ENCODE measurements around the gene PARD6A. TPM values are rescaled to one million over a fixed set of nuclear protein-coding genes. Genes with fewer than 3 reads are reported as not detected.

The PARD6A gene, protein sequence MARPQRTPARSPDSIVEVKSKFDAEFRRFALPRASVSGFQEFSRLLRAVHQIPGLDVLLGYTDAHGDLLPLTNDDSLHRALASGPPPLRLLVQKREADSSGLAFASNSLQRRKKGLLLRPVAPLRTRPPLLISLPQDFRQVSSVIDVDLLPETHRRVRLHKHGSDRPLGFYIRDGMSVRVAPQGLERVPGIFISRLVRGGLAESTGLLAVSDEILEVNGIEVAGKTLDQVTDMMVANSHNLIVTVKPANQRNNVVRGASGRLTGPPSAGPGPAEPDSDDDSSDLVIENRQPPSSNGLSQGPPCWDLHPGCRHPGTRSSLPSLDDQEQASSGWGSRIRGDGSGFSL
- 4.6 TPM for polyA plus RNA-seq (2013)

DNA sequence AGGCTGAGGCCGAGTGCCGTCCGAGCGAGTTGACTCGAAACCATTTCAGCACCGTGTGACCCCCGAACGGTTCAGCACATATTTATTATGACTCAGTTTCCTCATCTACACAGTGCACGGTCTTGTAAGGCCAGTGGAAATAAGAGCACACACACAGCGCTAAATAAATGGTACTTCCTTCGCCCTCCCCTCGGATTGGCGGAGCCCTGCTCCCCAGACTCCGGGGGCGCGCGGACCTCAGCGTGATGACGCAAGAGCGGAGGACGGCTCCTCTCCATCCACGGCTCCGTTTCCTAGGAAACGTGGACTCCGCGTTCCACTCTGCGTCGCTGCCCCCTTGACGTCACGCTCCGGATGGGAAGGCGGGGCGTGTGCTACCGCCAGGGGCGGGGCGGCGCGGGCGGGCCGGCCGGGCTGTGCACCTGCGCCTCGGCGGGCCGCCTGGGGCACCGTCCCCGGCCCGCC is at the start of gene PARD6A:
PARD6A (plus strand) TSS at position 397 of the 465 bp plus-strand sequence. CDS start 79 bp downstream, outside the sequence.
- ChIA-PET POLR2A (interaction anchor here (1.0 kb wide), 1 partner anchor 15 kb away, joined by 3 read pairs; no protein-coding TSS in a partner anchor), CTCF (interaction anchor here (1.0 to 4.5 kb wide), 4 partner anchors 10 to 114 kb away, joined by 4 to 46 read pairs (median 7); partner anchors contain the start of gene CARMIL2)
- Histone ChIP-seq H3K27me3 (replicated peaks in 2 of 5; ENCODE audit: control insufficient read depth in 4 of 5, insufficient read depth in 5 of 5, low read length in 4 of 5) (no peaks in the 10 kb centered on the region), H3K9me3 (ENCODE audit: control extremely low read depth in 1 of 5, control insufficient read depth in 4 of 5, insufficient read depth in 2 of 5, low read depth in 1 of 5, low read length in 4 of 5) (no peaks in the 10 kb centered on the region), H3K4me3 (ENCODE audit: control insufficient read depth in 1 of 7, extremely low read depth in 1 of 7, insufficient read depth in 4 of 7, low read depth in 2 of 7, low read length in 6 of 7) (peak within 1 kb of the TSS; percentile 77 to 99 (median 92)), H3K4me1 (ENCODE audit: control extremely low read depth in 1 of 4, control insufficient read depth in 4 of 4, insufficient read depth in 4 of 4, low read length in 3 of 4) (peaks cover under 1 to 30% (median 23%) of the 10 kb centered on the region in 4 experiments), H3K36me3 (ENCODE audit: control insufficient read depth in 4 of 4, insufficient read depth in 4 of 4, low read length in 3 of 4) (peaks cover 5 to 47% (median 36%) of the 10 kb centered on the region in 4 experiments), H3K27ac (ENCODE audit: insufficient read depth in 1 of 2, low read depth in 1 of 2, low read length in 2 of 2, poor library complexity in 1 of 2, severe bottlenecking in 2 of 2) (peak within 1 kb of the TSS; percentile 66 to 90)
- peak; percentile 97 to 98 (median 97) for DNase-seq
- WGBS (ENCODE audit: insufficient coverage): 0% methylated on average over 34 of the region's 48 CpGs

DNA sequence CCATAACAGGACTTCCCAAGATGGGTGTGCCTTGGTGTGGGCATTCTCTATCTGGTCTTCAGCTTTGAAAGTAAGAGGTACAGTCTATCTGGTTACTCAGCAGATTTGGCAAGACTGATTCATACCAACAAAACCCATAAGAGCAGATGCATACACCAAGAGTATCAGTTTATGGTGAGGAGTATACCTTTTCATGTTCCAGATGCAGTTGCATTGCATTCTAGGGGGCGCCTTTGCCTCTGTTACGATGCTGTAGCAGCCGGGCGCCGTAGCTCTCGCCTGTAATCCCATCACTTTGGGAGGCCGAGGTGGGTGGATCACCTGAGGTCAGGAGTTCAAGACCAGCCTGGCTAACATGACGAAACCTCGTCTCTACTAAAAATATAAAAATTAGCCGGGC is 47.0 kb upstream of the PARD6A start:
- CTCF ChIA-PET: interaction anchor here (0.5 to 2.6 kb wide), 7 partner anchors 14 to 93 kb away, joined by 3 to 13 read pairs (median 5); partner anchors contain the start of gene CARMIL2

DNA sequence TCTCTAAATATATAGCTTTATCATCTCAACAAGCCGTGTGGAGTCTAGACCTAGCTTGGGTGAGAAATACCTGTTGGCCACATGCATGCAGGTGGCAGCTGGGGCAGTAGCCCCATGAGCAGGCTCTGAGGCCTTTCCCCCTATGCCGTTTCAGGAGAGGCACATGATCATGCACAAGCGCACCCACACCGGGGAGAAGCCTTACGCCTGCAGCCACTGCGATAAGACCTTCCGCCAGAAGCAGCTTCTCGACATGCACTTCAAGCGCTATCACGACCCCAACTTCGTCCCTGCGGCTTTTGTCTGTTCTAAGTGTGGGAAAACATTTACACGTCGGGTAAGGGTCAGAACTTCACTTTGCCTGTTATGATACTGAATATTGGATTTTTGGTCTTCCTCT is 32.5 kb upstream of the PARD6A start:
- 99% methylated on average over 13 of the region's 14 CpGs for WGBS (ENCODE audit: insufficient coverage)
- no peak overlapping the region for H3K27ac ChIP-seq (ENCODE audit: insufficient read depth in 1 of 2, low read depth in 1 of 2, low read length in 2 of 2, poor library complexity in 1 of 2, severe bottlenecking in 2 of 2)
- DNase-seq: no peak
- peaks cover 25 to 80% (median 52%) of the 10 kb centered on the region in 4 experiments for H3K36me3 ChIP-seq (ENCODE audit: control insufficient read depth in 4 of 4, insufficient read depth in 4 of 4, low read length in 3 of 4)
- H3K27me3 ChIP-seq (replicated peaks in 2 of 5; ENCODE audit: control insufficient read depth in 4 of 5, insufficient read depth in 5 of 5, low read length in 4 of 5): no peaks in the 10 kb centered on the region
- POLR2A ChIA-PET: interaction anchor here (0.6 kb wide), 1 partner anchor 27 kb away, joined by 4 read pairs; no protein-coding TSS in a partner anchor
- no peaks in the 10 kb centered on the region for H3K4me1 ChIP-seq (ENCODE audit: control extremely low read depth in 1 of 4, control insufficient read depth in 4 of 4, insufficient read depth in 4 of 4, low read length in 3 of 4)
- H3K9me3 ChIP-seq (ENCODE audit: control extremely low read depth in 1 of 5, control insufficient read depth in 4 of 5, insufficient read depth in 2 of 5, low read depth in 1 of 5, low read length in 4 of 5): no peaks in the 10 kb centered on the region
- CTCF ChIA-PET: interaction anchor here (2.3 kb wide), 1 partner anchor 16 kb away, joined by 8 read pairs; the partner anchor contains the start of gene CARMIL2
- no peak overlapping the region for H3K4me3 ChIP-seq (ENCODE audit: control insufficient read depth in 1 of 7, extremely low read depth in 1 of 7, insufficient read depth in 4 of 7, low read depth in 2 of 7, low read length in 6 of 7)

More for the DNA sequence above, 47.0 kb upstream of the PARD6A start:
- peaks cover 18 to 68% (median 49%) of the 10 kb centered on the region in 4 experiments for H3K36me3 ChIP-seq (ENCODE audit: control insufficient read depth in 4 of 4, insufficient read depth in 4 of 4, low read length in 3 of 4)
- peak; percentile 11 to 23 (median 22) for DNase-seq
- H3K27me3 ChIP-seq (replicated peaks in 2 of 5; ENCODE audit: control insufficient read depth in 4 of 5, insufficient read depth in 5 of 5, low read length in 4 of 5): no peaks in the 10 kb centered on the region
- no peak overlapping the region for H3K27ac ChIP-seq (ENCODE audit: insufficient read depth in 1 of 2, low read depth in 1 of 2, low read length in 2 of 2, poor library complexity in 1 of 2, severe bottlenecking in 2 of 2)
- no peaks in the 10 kb centered on the region for H3K4me1 ChIP-seq (ENCODE audit: control extremely low read depth in 1 of 4, control insufficient read depth in 4 of 4, insufficient read depth in 4 of 4, low read length in 3 of 4)
- no peaks in the 10 kb centered on the region for H3K9me3 ChIP-seq (ENCODE audit: control extremely low read depth in 1 of 5, control insufficient read depth in 4 of 5, insufficient read depth in 2 of 5, low read depth in 1 of 5, low read length in 4 of 5)
- no peak overlapping the region for H3K4me3 ChIP-seq (ENCODE audit: control insufficient read depth in 1 of 7, extremely low read depth in 1 of 7, insufficient read depth in 4 of 7, low read depth in 2 of 7, low read length in 6 of 7)
- POLR2A ChIA-PET: no interaction called here
- whole genome bisulfite sequencing (ENCODE audit: insufficient coverage): 100% methylated on average over 10 of the region's 10 CpGs

DNA sequence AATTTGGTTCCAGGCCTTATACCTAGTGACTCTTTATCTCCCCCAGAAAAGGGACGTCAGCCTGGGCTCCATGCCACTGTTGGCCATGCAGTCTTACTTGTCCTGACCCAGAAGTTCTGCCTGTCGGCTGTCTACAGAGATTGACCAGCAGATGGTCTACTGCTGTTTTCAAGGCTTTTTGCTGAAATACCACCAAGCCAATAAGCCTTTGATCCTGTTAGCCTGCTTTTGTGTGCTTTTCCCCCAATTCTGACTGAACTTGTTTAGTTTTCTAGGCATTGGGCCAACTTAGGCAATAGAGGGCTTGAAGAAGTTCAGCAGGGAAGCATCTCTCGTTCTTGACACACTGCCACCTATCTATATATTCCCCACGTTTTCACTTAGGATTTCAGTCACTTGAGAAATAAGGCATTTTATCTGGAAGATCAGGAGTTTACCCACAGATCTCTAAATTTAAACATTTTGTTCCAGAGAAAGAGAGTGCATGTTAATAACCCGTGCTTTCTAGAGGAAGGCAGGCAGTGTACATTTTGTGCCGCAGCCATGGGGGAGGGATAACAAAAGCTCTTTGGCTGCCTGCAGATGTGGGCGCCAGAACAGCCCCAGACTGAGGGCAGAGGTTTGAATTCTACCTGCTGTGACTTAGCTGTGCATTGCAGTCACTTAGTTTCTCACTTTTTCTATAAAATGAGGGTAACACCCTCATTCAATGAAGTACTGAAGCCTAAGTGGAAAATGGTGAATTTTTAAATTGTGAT is 28.2 kb upstream of the PARD6A start:
- WGBS (ENCODE audit: insufficient coverage): 98% methylated on average over 5 of the region's 7 CpGs
- Histone ChIP-seq H3K27me3 (replicated peaks in 2 of 5; ENCODE audit: control insufficient read depth in 4 of 5, insufficient read depth in 5 of 5, low read length in 4 of 5) (no peaks in the 10 kb centered on the region), H3K36me3 (ENCODE audit: control insufficient read depth in 4 of 4, insufficient read depth in 4 of 4, low read length in 3 of 4) (peaks cover 21 to 78% (median 52%) of the 10 kb centered on the region in 4 experiments), H3K27ac (ENCODE audit: insufficient read depth in 1 of 2, low read depth in 1 of 2, low read length in 2 of 2, poor library complexity in 1 of 2, severe bottlenecking in 2 of 2) (no peak overlapping the region), H3K4me3 (ENCODE audit: control insufficient read depth in 1 of 7, extremely low read depth in 1 of 7, insufficient read depth in 4 of 7, low read depth in 2 of 7, low read length in 6 of 7) (no peak overlapping the region), H3K9me3 (ENCODE audit: control extremely low read depth in 1 of 5, control insufficient read depth in 4 of 5, insufficient read depth in 2 of 5, low read depth in 1 of 5, low read length in 4 of 5) (no peaks in the 10 kb centered on the region), H3K4me1 (ENCODE audit: control extremely low read depth in 1 of 4, control insufficient read depth in 4 of 4, insufficient read depth in 4 of 4, low read length in 3 of 4) (no peaks in the 10 kb centered on the region)
- ChIA-PET POLR2A (no interaction called here), CTCF (interaction anchor here (0.7 to 3.4 kb wide), 7 partner anchors 7 to 112 kb away, joined by 3 to 27 read pairs (median 4); partner anchors contain the start of genes CARMIL2 and RIPOR1)
- no peak for DNase-seq

DNA sequence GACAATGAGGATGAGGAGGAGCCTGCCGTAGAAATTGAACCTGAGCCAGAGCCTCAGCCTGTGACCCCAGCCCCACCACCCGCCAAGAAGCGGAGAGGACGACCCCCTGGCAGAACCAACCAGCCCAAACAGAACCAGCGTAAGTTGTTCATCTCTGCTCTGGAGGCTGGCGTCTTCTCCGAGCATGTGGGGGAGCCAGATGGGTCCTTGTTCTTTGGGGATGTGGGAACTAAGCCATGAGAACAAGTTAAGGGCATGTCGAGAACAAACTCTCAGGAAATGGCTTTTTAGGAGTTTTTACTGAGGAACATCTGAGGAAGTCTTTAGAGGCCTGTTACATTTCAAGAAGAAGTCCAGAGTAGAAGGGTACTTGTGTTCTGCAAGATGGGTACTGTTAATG is 24.0 kb upstream of the PARD6A start:
- no peaks in the 10 kb centered on the region for H3K9me3 ChIP-seq (ENCODE audit: control extremely low read depth in 1 of 5, control insufficient read depth in 4 of 5, insufficient read depth in 2 of 5, low read depth in 1 of 5, low read length in 4 of 5)
- ChIA-PET POLR2A (no interaction called here), CTCF (interaction anchor here (1.8 to 2.7 kb wide), 2 partner anchors 19 to 116 kb away, joined by 4 to 16 read pairs; no protein-coding TSS in a partner anchor)
- H3K27ac ChIP-seq (ENCODE audit: insufficient read depth in 1 of 2, low read depth in 1 of 2, low read length in 2 of 2, poor library complexity in 1 of 2, severe bottlenecking in 2 of 2): no peak overlapping the region
- H3K27me3 ChIP-seq (replicated peaks in 2 of 5; ENCODE audit: control insufficient read depth in 4 of 5, insufficient read depth in 5 of 5, low read length in 4 of 5): no peaks in the 10 kb centered on the region
- no peak overlapping the region for H3K4me3 ChIP-seq (ENCODE audit: control insufficient read depth in 1 of 7, extremely low read depth in 1 of 7, insufficient read depth in 4 of 7, low read depth in 2 of 7, low read length in 6 of 7)
- H3K4me1 ChIP-seq (ENCODE audit: control extremely low read depth in 1 of 4, control insufficient read depth in 4 of 4, insufficient read depth in 4 of 4, low read length in 3 of 4): no peaks in the 10 kb centered on the region
- DNase-seq: no peak
- 98% methylated on average over 7 of the region's 8 CpGs for WGBS (ENCODE audit: insufficient coverage)
- peaks cover 22 to 66% (median 43%) of the 10 kb centered on the region in 4 experiments for H3K36me3 ChIP-seq (ENCODE audit: control insufficient read depth in 4 of 4, insufficient read depth in 4 of 4, low read length in 3 of 4)

DNA sequence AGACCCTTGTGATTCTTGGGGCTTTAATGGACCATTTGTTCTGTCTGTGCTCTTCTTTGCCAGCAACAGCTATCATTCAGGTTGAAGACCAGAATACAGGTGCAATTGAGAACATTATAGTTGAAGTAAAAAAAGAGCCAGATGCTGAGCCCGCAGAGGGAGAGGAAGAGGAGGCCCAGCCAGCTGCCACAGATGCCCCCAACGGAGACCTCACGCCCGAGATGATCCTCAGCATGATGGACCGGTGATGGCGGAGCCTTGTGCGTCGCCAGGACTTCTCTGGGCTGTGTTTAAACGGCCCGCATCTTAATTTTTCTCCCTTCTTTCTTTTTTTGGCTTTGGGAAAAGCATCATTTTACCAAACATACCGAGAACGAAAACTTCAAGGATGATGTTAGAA is 23.1 kb upstream of the PARD6A start:
- H3K4me3 ChIP-seq (ENCODE audit: control insufficient read depth in 1 of 7, extremely low read depth in 1 of 7, insufficient read depth in 4 of 7, low read depth in 2 of 7, low read length in 6 of 7): no peak overlapping the region
- no peak overlapping the region for H3K27ac ChIP-seq (ENCODE audit: insufficient read depth in 1 of 2, low read depth in 1 of 2, low read length in 2 of 2, poor library complexity in 1 of 2, severe bottlenecking in 2 of 2)
- no peaks in the 10 kb centered on the region for H3K9me3 ChIP-seq (ENCODE audit: control extremely low read depth in 1 of 5, control insufficient read depth in 4 of 5, insufficient read depth in 2 of 5, low read depth in 1 of 5, low read length in 4 of 5)
- H3K4me1 ChIP-seq (ENCODE audit: control extremely low read depth in 1 of 4, control insufficient read depth in 4 of 4, insufficient read depth in 4 of 4, low read length in 3 of 4): no peaks in the 10 kb centered on the region
- peaks cover 20 to 56% (median 36%) of the 10 kb centered on the region in 4 experiments for H3K36me3 ChIP-seq (ENCODE audit: control insufficient read depth in 4 of 4, insufficient read depth in 4 of 4, low read length in 3 of 4)
- CTCF ChIA-PET: interaction anchor here (1.6 to 2.7 kb wide), 3 partner anchors 90 to 122 kb away, joined by 3 to 16 read pairs (median 13); no protein-coding TSS in a partner anchor
- POLR2A ChIA-PET: no interaction called here
- no peaks in the 10 kb centered on the region for H3K27me3 ChIP-seq (replicated peaks in 2 of 5; ENCODE audit: control insufficient read depth in 4 of 5, insufficient read depth in 5 of 5, low read length in 4 of 5)
- 99% methylated on average over 12 of the region's 12 CpGs for WGBS (ENCODE audit: insufficient coverage)
- DNase-seq: no peak
